ENCODE results near the gene KXD1.
"Not testable (repeated sequence)": the region's sequence is repeated elsewhere in the genome, so short reads cannot be mapped to it uniquely, and the experiment has no call there.

Gene KXD1

DNA sequence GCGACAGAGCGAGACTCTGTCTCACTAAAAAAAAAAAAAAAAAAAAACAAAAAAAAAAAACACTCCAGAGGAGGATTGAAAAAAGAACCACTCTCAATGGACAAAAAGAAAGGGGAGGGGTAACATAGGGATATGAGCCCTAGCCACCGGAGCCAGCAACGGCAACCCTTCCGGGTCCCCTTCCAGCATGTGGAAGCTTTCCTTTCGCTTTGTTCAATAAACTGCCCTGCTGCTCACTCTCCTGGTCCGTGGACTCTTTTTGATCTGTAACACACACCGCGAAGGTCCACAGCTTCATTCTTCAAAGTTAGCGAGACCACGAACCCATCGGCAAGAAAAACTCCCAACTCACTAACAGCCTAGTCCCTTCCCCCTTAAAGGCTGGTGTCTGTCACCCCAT lies 29.9 kb downstream of the KXD1 start:
- DNase-seq, result no peak

DNA sequence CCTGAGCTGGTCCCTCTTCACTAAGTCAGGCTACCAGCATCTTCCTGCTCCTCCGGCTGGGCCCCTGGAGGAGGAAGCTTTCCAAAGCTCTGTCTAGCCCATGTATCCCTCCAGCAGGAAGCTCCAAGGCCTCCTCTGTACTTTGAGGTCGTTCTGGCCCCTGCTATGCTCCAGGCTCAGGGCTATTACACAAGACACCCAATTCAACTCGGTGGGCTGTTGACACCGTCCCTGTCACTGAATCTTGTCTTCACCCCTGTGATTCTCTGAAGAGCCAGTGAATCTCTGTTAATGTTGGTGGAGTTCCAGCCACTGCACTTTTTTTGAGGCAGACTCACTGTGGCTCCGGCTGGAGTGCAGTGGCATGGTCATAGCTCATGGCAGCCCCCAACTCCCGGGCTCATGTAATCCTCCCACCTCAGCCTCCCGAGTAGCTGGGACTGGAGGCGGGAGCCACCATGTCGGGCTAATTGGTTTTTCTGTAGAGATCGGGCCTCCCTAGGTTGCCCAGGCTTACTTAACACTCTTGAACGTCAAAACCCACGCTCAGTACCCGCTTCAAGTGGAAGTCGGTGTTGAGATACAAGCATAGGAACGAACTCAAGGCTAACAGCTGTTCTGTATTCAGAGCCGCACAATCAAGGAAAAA lies 30.4 kb downstream of the KXD1 start:
- DNase-seq, result no peak

DNA sequence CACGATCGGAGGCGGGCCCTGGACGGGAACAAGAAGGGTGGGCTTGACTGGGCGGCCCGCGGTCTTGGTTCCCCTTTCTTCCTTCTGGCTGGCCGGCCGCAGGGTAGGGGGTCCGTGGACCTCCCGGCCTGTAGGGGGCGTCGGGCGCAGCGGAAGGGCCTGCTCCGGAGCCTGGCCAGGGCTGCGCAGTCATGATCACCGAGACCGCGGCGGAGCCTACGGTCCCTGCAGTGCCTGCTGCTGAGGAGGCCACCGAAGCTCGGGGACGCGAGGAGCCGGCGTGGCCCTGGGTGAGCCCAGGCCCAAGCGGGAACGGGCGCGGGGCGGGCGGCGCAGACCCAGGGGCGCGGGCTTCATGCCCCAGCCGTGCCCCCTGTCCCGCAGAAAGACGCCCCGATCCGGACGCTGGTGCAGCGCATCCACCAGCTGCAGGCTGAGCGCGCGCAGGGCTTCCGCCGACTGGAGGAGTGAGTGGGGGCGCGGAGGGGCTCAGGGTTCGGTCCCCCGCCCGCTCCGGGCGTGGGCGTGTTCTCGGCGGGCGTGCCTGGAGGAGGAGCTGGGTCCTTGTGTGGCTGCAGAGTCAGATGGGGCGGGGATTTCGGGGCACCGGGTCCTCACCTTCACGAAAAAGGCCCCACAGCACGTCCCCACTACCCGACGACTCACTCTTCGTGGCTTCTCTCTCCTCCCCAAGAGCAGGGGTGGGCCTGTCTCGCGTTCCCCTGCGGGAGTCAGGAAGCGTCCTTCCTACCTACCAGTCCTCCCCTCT lies 31.1 kb downstream of the KXD1 start, which contains the start of gene REX1BD:
REX1BD (plus strand) TSS at position 188 of the 769 bp plus-strand sequence; CDS start at position 192, 4 bp downstream.
- peak; percentile 77 for DNase-seq

DNA sequence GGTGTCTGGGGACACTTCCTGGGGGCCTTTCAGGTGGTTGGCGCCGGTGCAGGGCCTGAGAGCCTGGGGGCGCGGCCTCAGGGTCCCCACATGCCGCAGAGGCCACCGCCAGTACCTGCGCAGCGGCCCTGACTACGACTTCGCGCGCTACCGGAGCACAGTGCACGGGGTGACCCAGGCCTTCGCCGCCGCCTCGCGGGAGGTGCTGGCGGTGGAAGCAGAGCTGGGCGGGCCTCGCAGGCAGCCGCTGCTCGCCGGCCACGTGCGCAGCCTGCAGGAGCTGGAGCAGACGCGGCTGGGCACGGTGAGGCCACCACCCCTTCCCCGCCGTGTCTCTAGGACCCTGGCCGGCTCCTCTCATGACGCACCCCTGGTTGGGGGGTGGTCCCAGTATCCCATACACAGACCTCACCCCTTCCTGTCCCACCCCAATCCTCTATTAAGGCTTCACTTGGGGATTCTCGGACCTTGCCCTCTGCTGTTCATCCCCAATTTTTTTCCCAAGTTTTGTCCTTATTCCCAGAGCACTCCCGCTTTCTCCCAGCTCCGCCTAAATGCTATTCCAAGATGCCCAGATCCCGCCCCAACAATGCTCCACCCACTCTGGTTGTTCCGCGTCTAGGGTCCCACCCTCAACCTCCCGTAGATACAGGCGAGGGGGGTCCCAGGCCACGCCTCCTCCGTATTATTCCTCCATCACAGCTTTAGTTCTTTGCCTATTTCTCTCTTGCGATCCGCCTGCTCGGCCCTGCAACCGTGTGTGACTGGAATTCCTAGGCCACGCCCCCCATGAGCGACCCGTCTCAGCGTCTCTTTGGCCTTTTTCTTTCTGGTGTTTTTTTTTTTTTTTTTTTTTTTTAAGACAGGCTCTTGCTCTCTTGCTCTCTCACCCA lies 32.0 kb downstream of the KXD1 start:
- peak; percentile 89 for DNase-seq

DNA sequence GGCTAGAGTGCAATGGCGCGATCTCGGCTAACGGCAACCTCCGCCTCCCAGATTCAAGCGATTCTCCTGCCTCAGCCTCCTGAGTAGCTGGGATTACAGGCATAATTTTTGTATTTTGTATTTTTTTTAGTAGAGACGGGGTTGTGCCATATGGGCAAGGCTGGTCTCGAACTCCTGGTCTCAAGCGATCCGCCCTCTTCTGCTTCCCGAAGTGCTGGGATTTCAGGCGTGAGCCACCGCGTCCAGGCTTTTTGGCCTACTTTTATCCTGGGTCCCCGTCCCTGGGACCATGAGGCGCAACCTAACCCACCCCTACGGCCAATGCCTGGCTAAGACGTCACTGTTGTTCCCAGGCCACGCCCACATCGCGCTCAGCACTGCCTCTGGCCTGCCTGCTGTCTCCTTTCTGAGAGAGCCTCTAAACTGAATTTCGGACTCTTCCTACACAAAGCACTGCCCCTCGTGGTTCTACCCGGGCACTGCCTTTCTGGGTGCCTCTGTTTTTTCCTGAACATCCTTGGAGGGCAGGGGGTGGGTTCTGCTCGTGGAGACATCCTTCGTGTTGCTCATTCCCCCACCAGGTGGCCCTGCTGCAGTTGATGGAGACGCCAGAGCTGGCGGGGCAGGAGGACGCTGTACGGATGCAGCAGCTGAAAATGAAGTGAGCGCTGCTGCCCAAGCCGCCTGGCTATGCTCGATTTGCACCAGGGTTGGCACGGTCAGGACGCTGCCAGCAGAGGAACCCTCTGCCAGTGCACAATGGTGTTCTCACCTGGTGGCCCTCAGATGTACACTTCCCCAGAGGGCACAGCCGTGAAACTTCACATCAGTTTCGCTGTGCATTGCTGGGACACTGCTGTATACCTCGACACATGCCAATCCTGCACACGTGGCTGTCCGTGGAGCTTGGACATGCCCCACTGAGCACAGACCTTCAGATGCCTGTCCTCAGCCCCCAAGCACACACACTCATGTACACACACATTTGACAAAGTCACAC lies 32.9 kb downstream of the KXD1 start:
- peak; percentile 99 for DNase-seq

DNA sequence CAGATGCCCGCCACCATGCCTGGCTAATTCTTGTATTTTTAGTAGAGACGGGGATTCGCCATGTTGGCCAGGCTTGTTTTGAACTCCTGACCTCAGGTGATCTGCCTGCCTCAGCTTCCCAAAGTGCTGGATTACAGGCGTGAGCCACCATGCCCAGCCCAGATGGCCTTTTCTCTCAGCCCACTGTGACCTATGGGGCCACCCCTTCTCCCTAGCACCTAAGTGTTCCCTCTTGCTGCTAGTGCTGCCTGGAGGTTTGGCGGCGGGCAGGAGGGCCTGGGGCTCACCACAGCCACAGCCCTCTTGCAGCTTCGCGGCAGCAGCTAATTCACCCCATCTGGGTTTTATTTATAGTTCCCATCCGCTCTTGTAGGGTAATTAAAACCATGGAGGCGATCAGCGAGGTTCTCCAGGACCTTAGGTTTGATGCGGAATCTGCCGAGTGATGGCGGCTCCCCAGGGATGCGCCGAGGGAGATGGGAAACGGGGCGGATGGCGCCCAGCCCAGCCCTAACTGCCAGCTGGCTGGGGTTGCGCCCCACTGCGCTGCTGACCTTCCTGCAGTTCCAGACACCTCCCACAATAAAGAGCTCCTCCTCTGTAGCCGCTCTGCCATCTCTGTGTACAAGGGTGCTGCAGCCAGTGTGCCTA lies 34.2 kb downstream of the KXD1 start:
- no peak for DNase-seq

DNA sequence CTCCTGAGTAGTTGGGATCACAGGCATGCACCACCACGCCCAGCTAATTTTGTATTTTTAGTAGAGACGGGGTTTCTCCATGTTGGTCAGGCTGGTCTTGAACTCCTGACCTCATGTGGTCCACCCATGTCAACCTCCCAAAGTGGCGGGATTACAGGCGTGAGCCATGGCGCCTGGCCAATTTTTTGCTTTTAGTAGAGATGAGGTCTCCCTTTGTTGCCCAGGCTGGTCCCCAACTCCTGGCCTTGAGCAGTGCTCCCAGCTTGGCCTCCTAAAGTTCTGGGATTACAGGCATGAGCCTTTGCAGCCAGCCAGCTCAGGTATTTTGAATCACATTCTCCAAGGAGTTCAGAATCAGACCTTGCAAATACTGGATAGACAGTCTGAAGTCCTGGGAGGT lies 35.1 kb downstream of the KXD1 start:
- not testable (repeated sequence) for DNase-seq

DNA sequence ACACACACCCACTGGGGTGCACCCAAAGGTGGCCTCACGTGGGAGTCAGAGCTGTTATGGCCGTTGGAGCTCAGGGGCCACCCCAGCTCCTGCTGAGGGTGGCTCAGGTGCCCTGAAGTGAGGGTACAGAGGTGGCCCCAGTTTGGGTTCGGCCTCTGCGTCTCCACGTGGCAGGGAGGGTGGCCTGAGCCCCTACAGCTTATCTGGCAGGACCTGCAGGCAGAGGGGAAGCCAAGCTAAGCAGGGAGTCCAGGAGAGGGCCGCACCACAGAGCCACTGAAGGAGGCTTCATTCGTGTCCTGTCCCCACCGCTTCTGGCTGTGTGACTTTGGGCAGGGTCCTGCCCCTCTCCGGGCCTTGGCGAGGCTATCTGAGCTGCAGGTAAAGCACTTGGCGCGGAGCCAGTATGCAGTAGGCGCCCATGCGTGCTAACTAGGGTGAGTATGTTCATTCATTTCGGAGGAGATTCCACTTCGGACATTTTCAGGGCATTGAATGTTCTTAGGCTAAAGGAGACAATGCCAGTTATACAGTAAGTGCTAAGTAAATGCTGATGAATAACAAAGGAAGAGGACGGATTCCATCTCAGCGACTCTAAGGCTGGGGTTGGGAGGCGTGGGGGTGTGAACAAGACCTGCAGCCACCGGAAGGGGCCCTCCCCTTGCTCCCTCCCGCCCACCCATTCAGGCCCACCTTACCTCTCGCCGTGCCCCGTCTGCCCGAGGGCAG lies 35.9 kb downstream of the KXD1 start:
- DNase-seq, result no peak

DNA sequence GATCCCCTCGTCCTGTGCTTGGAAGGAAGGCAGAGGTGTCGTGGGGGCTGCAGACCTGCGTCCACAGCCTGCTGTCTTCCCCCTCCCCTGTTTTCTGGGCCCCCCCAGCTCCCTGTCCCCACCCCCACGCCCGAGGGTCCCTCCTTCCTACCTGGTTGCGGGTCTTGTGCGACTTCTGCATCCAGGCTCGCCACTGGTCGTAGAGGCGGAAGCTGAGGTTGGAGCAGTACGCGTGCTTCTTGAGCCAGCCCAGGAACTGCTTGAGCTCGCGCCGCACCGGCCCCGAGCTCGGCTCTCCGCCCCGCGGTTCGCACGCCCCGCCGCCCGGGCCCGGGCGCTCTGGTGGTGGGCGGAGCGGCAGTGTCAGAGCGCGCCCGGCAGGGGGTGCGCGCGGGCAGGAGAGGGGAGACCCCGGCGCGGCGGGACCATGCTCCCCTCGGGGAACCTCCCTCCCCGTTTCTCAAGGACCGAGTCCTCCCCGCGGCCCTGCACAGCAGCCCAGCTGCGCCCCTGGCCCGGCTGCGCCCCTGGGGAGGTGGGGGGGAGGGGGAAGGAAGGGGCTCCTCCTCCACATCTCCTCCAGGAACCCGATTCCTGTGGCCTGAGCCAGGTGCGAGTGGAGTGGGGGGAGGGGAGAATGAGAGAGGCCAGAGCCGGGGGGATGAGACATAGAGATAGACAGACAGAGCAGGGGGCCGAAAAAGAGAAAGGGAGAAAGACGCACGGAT lies 36.6 kb downstream of the KXD1 start:
- DNase-seq, result peak; percentile 50

DNA sequence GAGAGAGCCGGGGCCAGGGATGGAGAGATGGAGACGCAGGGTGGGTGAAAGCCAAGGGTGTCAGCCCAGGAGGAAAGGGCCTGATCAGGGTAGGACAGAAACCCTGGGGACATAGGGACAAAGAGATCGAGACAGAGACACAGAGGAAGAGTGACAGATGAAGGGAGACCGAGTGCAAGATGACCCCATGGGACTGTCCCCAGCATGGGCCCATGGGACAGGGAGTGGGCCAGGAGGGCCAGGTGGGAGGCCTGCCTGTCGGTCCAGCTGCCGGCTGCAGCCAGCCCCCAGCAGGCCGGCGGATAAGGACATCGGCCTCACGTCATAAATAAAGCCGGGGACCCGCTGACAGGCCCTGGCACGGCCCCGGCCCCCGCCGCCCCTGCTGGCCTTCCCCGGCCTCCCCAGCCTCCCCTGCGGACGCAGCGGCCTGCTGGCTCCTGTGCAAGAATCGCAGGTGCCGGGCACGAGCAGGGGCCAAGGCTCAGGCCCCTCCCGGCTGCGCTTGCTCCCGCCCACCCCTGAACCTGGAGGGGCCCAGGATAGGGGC lies 37.2 kb downstream of the KXD1 start:
- no peak for DNase-seq

DNA sequence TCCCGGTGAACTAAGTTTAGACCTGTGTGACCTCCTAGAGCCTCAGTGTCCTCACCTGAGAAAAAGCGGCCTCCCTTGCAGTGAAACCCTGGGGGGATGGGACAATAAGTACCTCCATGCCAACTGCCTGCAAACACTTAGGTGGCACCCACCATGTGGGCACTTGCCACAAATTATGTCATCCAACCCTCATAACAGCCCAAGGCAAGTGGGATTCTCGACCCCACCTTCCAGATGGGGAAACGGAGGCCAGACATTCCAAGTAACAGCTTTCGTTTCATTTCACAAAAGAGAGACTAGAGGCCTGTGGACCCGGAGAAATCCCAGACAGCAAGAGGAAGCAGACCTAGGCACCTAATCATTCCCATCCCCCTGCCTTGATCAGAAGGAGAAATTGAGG lies 37.8 kb downstream of the KXD1 start:
- DNase-seq, result no peak

DNA sequence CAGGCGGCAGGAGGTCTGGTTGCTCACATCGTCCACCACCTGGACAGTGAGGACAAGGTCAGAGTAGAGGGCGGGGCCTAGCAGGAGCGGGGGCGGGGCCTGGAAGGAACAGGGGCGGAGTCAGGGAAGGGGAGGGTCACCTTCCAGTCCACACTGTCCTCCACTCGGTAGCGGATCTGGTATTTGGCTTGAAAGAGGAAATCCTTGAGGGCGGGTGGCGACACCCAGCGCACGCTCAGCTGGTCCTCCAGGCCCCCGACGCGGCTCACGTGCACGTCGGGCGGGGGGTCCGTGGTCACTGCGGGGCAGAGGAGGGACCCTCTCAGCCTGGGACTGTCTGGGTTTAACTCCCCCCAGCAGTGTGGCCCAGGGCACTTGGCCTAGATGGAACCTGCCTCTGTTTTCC lies 39.1 kb downstream of the KXD1 start:
- DNase-seq, result no peak

DNA sequence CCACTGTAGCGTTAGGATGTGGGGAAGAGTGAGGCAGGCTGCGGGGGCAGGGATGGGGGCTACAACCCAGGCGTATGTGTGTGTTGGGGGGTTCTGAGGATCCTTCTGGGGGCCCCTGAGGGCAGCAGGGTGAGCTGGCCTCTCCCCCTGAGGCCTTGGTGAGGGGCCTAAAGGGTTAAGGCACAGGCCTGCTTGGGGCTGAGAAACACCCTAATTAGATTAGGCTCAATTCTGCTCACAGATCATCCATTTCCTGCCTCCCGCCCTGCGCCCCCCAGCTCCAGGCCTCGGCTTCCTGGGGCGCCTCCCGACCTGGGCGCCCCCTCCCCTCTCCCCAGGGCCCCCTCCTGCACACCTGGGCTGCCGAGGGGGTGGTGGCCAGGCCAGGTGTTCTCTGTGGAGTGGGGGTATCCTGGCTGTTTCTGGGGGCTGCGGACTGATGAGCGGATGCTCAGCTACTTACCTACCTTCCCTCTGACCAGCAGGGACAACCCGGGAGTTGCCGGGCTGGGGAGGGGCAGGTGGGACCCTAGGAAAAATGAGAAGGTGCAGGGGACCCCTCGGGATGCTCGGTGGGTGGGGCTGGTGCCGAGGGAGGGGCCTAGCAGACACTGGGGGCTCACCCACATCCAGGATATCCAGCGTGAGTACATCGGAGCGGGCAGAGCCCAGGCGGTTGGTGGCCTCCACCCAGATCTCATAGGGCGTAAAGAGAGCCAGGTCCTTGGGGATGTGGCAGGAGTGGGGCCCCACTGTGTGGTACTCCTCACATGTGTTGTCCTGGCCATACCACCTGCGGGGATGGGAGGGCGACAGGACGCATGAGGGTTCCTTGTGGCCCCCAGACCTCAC lies 40.4 kb downstream of the KXD1 start:
- no peak for DNase-seq

DNA sequence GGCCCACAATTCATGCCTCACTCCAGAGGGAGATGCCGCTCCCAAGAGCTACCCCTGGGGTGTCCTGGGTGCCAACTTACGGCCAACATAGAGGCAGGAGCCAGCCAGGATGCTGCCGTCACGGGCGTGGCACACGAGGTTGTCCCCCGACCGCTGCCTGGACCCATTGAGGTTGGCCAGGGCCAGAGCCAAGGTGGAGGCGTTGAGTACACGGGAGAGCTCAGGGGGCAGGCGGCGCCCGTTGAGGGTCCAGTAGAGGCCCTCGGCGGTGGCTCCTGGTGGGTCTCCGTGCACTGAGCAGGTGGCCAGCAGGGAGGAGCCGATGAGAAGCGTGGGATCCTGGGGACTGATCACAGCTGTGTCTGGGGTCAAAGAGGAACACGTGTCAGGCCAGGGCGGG lies 41.8 kb downstream of the KXD1 start:
- DNase-seq, result no peak

DNA sequence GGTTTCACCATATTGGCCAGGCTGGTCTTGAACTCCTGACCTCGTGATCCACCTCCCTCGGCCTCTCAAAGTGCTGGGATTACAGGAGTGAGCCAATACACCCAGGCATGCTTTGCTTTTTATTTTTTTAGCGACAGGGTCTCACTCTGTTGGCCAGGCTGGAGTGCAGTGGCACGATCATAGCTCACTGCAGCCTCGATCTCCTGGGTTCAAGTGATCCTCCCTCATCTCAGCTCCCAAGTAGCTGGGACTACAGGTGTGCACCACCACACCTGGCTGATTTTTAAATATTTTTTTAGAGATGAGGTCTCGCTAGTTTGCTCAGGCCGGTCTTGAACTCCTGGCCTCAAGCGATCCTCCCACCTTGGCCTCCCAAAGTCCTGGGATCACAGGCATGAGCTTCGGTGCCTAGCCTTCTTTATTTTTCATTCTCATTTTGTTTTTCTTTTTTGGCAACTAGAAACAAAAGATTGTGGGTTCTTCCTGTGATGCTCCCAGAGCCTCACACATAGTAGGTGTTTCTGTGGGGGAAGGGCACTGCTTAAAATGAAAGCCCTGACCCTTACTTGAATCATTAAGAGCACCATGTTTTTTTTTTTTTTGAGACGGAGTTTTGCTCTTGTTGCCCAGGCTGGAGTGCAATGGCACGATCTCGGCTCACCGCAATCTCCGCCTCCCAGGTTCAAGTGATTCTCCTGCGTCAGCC lies 43.2 kb downstream of the KXD1 start:
- not testable (repeated sequence) for DNase-seq

DNA sequence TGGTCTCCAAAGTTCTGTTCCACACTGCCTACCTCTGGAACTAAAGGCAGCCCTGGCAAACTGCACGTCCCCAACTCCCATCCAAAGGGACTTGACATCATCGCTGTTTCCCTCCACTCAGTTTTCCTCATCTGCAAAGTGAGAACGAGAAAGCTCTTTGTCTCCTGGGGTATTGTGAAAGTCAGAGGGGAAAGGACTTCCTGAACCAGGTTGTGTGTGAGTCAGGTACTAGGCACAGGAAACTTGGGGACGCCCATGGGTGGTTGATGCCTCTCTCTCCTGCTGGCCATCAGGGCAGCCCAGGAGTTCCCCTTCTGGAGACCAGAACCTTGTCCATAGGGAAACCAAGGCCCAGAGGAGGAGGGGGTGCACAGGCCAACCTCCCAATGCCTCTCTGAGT lies 44.2 kb downstream of the KXD1 start:
- no peak for DNase-seq

DNA sequence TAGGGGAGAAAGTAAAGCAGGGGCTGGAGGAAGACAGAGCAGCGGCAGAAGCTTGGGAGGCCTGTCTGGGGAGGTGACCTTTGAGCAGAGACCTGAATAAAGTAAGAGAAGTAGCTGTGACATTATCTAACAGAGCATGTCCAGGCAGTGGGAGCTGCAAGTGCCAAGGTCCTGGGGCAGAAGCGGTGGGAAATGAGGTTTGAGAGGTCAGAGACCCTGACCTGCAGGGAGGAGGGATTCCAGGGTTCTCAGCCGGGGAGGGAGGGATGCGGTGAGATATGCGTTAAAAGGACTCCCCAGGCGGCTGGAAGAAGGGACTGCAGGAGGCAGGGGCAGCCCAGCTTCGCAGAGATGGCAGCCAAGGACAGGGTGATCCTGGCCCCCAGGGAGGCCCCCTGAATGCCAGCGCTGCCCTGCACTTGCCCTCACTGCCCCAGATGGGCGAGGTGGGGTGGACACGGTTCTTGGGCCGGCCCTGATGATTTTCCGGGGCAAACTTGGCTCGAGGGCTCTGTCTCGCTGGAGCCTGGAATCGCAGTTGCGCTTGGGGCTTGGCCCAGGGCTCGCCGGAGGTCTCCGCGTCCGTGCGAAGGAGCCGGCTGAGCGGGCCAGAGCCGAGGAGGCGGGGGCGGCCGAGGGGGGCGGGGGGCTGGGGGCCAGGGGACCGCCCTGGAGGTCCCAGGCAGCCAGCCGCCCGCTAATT lies 45.7 kb downstream of the KXD1 start:
- DNase-seq, result no peak
